H1 (cell line): Measurements from ENCODE around the gene ANKS1A. TPM values are rescaled to one million over a fixed set of nuclear protein-coding genes. Genes with fewer than 3 reads are reported as not detected.

Experiments used
- CTCF ChIA-PET: fragments of 300-600 bp; sonication (Branson Sonifier 250); formaldehyde crosslinking; loops from one replicate; lab custom pipeline; 2021; ENCODE audit not compliant: partially characterized antibody; lab: Charles Lee
- POLR2A ChIA-PET: fragments of 300-600 bp; sonication (Branson Sonifier 250); formaldehyde crosslinking; loops from one replicate; lab custom pipeline; 2021; ENCODE audit warnings: inconsistent platforms; ENCODE audit not compliant: partially characterized antibody; lab: Charles Lee
- DNase-seq, 2 experiments: peaks; one replicate each; pipeline versions ENCODE4 v3.0.0 to v3.0.0-alpha.2; 2010 to 2022; ENCODE audit warnings: low spot score in 2 of 2, low read depth in 1 of 2, mixed read lengths in 1 of 2
- FAIRE-seq: peaks from 2 replicates; lab custom pipeline; 2011; peaks lifted over from hg19 to GRCh38; lab: Jason Lieb, UNC
- H2AFZ ChIP-seq: 2 replicates; pipeline ENCODE4 v1.8.1; 2012; ENCODE audit warnings: low read length, inconsistent platforms
- H2AK5ac ChIP-seq: 2 replicates; pipeline ENCODE4 v1.6.1; 2013; ENCODE audit warnings: low read depth, low read length
- H2BK120ac ChIP-seq: replicated peaks from 2 replicates; pipeline ENCODE3; 2013; ENCODE audit warnings: low read depth, low read length, inconsistent platforms
- H2BK12ac ChIP-seq: 2 replicates; pipeline ENCODE4 v1.6.1; 2013; ENCODE audit warnings: low read depth, low read length
- H2BK15ac ChIP-seq: 2 replicates; pipeline ENCODE4 v1.6.1; 2013; ENCODE audit warnings: low read length
- H2BK20ac ChIP-seq: 2 replicates; pipeline ENCODE4 v1.6.1; 2013; ENCODE audit warnings: low read length
- H2BK5ac ChIP-seq: 2 replicates; pipeline ENCODE4 v1.6.1; 2013; ENCODE audit warnings: low read depth, low read length
- H3K14ac ChIP-seq: 2 replicates; pipeline ENCODE4 v1.6.1; 2013; ENCODE audit warnings: inconsistent platforms; ENCODE audit not compliant: insufficient read length
- H3K18ac ChIP-seq: 2 replicates; pipeline ENCODE4 v1.6.1; 2013; ENCODE audit warnings: low read length; ENCODE audit errors: extremely low read depth
- H3K23ac ChIP-seq: 2 replicates; pipeline ENCODE4 v1.6.1; 2013; ENCODE audit warnings: inconsistent platforms; ENCODE audit not compliant: insufficient read length
- H3K23me2 ChIP-seq: 2 replicates; pipeline ENCODE4 v1.6.1; 2013; ENCODE audit warnings: low read depth, low read length
- H3K27ac ChIP-seq: 2 replicates; pipeline ENCODE4 v1.6.1; 2011; ENCODE audit warnings: low read depth, low read length, inconsistent platforms
- H3K27me3 ChIP-seq, 4 experiments: replicated peaks in 1 of 4; 1 replicate in 1 of 4; 2 replicates in 3 of 4; pipeline versions ENCODE4 v1.6.1 to v1.8.1; 2011 to 2013; ENCODE audit warnings: low read length in 3 of 4, mild to moderate bottlenecking in 3 of 4, inconsistent platforms in 2 of 4, mixed read lengths in 2 of 4, moderate library complexity in 1 of 4; ENCODE audit not compliant: control insufficient read depth in 3 of 4, insufficient read depth in 3 of 4; ENCODE audit errors: extremely low read depth in 1 of 4
- H3K36me3 ChIP-seq, 4 experiments: 2 replicates each; pipeline versions ENCODE4 v1.6.1 to v1.8.1; 2011 to 2013; ENCODE audit warnings: mild to moderate bottlenecking in 4 of 4, low read length in 3 of 4, moderate library complexity in 2 of 4, control low read depth in 1 of 4, inconsistent platforms in 1 of 4; ENCODE audit not compliant: insufficient read depth in 4 of 4, control insufficient read depth in 2 of 4
- H3K4ac ChIP-seq: replicated peaks from 2 replicates; pipeline ENCODE3; 2013; ENCODE audit warnings: low read length, low read depth, mixed read lengths, inconsistent platforms; ENCODE audit not compliant: insufficient read length
- H3K4me1 ChIP-seq, 4 experiments: replicated peaks in 1 of 4; 1 replicate in 1 of 4; 2 replicates in 3 of 4; pipeline versions ENCODE4 v1.6.1 to v1.8.1; 2011 to 2013; ENCODE audit warnings: low read length in 3 of 4, inconsistent platforms in 2 of 4, mixed read lengths in 1 of 4; ENCODE audit not compliant: insufficient read depth in 4 of 4, control insufficient read depth in 3 of 4
- H3K4me2 ChIP-seq, 2 experiments: 2 replicates each; pipeline versions ENCODE4 v1.6.1 to v1.8.1; 2011 to 2013; ENCODE audit warnings: low read depth in 2 of 2, low read length in 2 of 2, control low read depth in 1 of 2, inconsistent platforms in 1 of 2, mild to moderate bottlenecking in 1 of 2; ENCODE audit not compliant: insufficient read depth in 1 of 2
- H3K4me3 ChIP-seq, 4 experiments: fragments of 200-600, 300-600 bp in 1 of 4; sonication (generic), shearing (Covaris generic), sonication (Bioruptor Twin) in 1 of 4; 2 replicates each; pipeline versions ENCODE4 v1.5.1 to v1.8.1; 2011 to 2016; ENCODE audit warnings: low read length in 4 of 4, low read depth in 3 of 4, control low read depth in 2 of 4, inconsistent platforms in 2 of 4, mild to moderate bottlenecking in 2 of 4, mixed read lengths in 1 of 4, moderate library complexity in 1 of 4; ENCODE audit not compliant: insufficient read depth in 2 of 4; ENCODE audit errors: extremely low read depth in 1 of 4
- H3K56ac ChIP-seq: replicated peaks from 2 replicates; pipeline ENCODE3; 2013; ENCODE audit warnings: low read depth, mild to moderate bottlenecking, mixed read lengths, low read length, inconsistent platforms; ENCODE audit not compliant: insufficient read length
- H3K79me1 ChIP-seq: 2 replicates; pipeline ENCODE4 v1.6.1; 2013; ENCODE audit warnings: low read depth, low read length, control low read depth
- H3K79me2 ChIP-seq, 2 experiments: 2 replicates each; pipeline versions ENCODE4 v1.6.1 to v1.8.1; 2012 to 2013; ENCODE audit warnings: low read length in 2 of 2, mild to moderate bottlenecking in 2 of 2, inconsistent platforms in 1 of 2; ENCODE audit not compliant: insufficient read depth in 2 of 2, control insufficient read depth in 1 of 2
- H3K9ac ChIP-seq, 4 experiments: replicated peaks in 1 of 4; 1 replicate in 1 of 4; 2 replicates in 3 of 4; pipeline versions ENCODE4 v1.6.1 to v1.8.1; 2011 to 2013; ENCODE audit warnings: low read depth in 3 of 4, low read length in 3 of 4, control low read depth in 2 of 4, mild to moderate bottlenecking in 2 of 4, moderate library complexity in 2 of 4, inconsistent platforms in 1 of 4; ENCODE audit errors: extremely low read depth in 1 of 4
- H3K9me3 ChIP-seq, 2 experiments: 2 replicates each; pipeline versions ENCODE4 v1.6.1 to v1.8.1; 2012 to 2013; ENCODE audit warnings: mild to moderate bottlenecking in 2 of 2, moderate library complexity in 2 of 2, control low read depth in 1 of 2, inconsistent platforms in 1 of 2, low read depth in 1 of 2, low read length in 1 of 2, mixed read lengths in 1 of 2; ENCODE audit not compliant: insufficient read depth in 2 of 2
- H4K20me1 ChIP-seq, 2 experiments: replicated peaks in 1 of 2; 2 replicates each; pipeline versions ENCODE3 to v1.8.1; 2011 to 2013; ENCODE audit warnings: inconsistent platforms in 2 of 2, low read length in 2 of 2, mild to moderate bottlenecking in 1 of 2; ENCODE audit not compliant: insufficient read depth in 2 of 2, control insufficient read depth in 1 of 2
- H4K5ac ChIP-seq: 2 replicates; pipeline ENCODE4 v1.6.1; 2013; ENCODE audit warnings: low read length, low read depth, mixed read lengths, inconsistent platforms; ENCODE audit not compliant: insufficient read length
- H4K8ac ChIP-seq: 2 replicates; pipeline ENCODE4 v1.8.0; 2013; ENCODE audit warnings: mild to moderate bottlenecking, moderate library complexity, low read length, inconsistent platforms; ENCODE audit not compliant: insufficient read depth; ENCODE audit errors: extremely low read depth
- H4K91ac ChIP-seq: replicated peaks from 2 replicates; pipeline ENCODE3; 2013; ENCODE audit warnings: low read length, mixed read lengths, inconsistent platforms; ENCODE audit not compliant: insufficient read length
- CBX8 ChIP-seq: fragments of 300-800, 300-1000 bp; sonication (generic); IDR thresholded peaks from 2 replicates; pipeline ENCODE4 v1.7.1; 2016; ENCODE audit warnings: low read depth, low read length, borderline replicate concordance
- CHD2 ChIP-seq: IDR thresholded peaks from 2 replicates; pipeline ENCODE4 v1.6.1; 2012; ENCODE audit warnings: low read length, improper control_type of control experiment
- GABPA ChIP-seq: IDR thresholded peaks from 2 replicates; pipeline ENCODE4 v1.6.1; 2011; ENCODE audit warnings: mild to moderate bottlenecking, low read length, moderate library complexity, borderline replicate concordance; ENCODE audit not compliant: insufficient read depth
- HDAC2 ChIP-seq, 2 experiments: fragments of 300-600 bp in 1 of 2; sonication (generic) in 1 of 2; IDR thresholded peaks; 2 replicates each; pipeline ENCODE4 v1.6.1; 2011 to 2012; ENCODE audit warnings: low read depth in 2 of 2, low read length in 2 of 2, mild to moderate bottlenecking in 2 of 2, moderate library complexity in 2 of 2, borderline replicate concordance in 1 of 2, inconsistent platforms in 1 of 2
- MAFK ChIP-seq: IDR thresholded peaks from 2 replicates; pipeline ENCODE4 v1.6.1; 2012; ENCODE audit warnings: low read depth, mild to moderate bottlenecking, improper control_type of control experiment, low read length
- RFX5 ChIP-seq: IDR thresholded peaks from 2 replicates; pipeline ENCODE4 v1.6.1; 2011; ENCODE audit warnings: low read depth, low read length, improper control_type of control experiment, borderline replicate concordance
- SAP30 ChIP-seq: fragments of 300-600 bp; sonication (generic); IDR thresholded peaks from 2 replicates; pipeline ENCODE4 v1.7.1; 2012; ENCODE audit warnings: low read length, moderate library complexity, mild to moderate bottlenecking, inconsistent platforms; ENCODE audit not compliant: insufficient read depth, insufficient replicate concordance
- SP2 ChIP-seq: IDR thresholded peaks from 2 replicates; pipeline ENCODE4 v1.6.1; 2012; ENCODE audit warnings: mild to moderate bottlenecking, low read length, inconsistent platforms
- TAF7 ChIP-seq: optimal IDR thresholded peaks from 2 replicates; pipeline ENCODE3; 2011; ENCODE audit warnings: low read depth, mild to moderate bottlenecking, inconsistent platforms, low read length, moderate library complexity, borderline replicate concordance
- TBP ChIP-seq: IDR thresholded peaks from 2 replicates; pipeline ENCODE4 v1.6.1; 2011; ENCODE audit warnings: low read depth, low read length, improper control_type of control experiment
- TCF12 ChIP-seq: IDR thresholded peaks from 2 replicates; pipeline ENCODE4 v1.6.1; 2011; ENCODE audit warnings: low read depth, mild to moderate bottlenecking, low read length
- WGBS, 2 experiments: shearing (Covaris generic) in 1 of 2; methylation state at CpG; one replicate each; pipeline versions ENCODE4 v1.1.6 to v1.1.7; 2013 to 2015; ENCODE audit warnings: low lambda C conversion rate in 2 of 2, mixed read lengths in 2 of 2, inconsistent platforms in 1 of 2, low coverage in 1 of 2, missing lambda C conversion rate in 1 of 2; ENCODE audit not compliant: insufficient replicate concordance in 2 of 2, insufficient coverage in 1 of 2, insufficient read length in 1 of 2; ENCODE audit errors: extremely low coverage in 1 of 2, missing lambda C conversion rate in 1 of 2; 5-methylcytosine and 5-hydroxymethylcytosine counted together
- polyA plus RNA-seq, 7 experiments: library from polyadenylated mRNA; depleted of rRNA in 3 of 7; stranded (reverse) in 5 of 7; unstranded in 2 of 7; fragments of >200 nt in 5 of 7; fragments of 200-250 nt in 2 of 7; gene quantifications; 1 replicate in 5 of 7; 2 replicates in 1 of 7; 4 replicates in 1 of 7; pipeline versions ENCODE4 v1.2.1 to v1.2.3, GENCODE V29; 2011 to 2013; ENCODE audit warnings: missing spikeins in 2 of 7, mixed read lengths in 2 of 7
- total RNA-seq: library from RNA; stranded (reverse); fragmentation: NEBNext Ultra II Directional; extraction: Animal tissue kit (Norgen Biotek cat#: 25700); gene quantifications from 2 replicates; pipeline ENCODE4 v1.2.1, GENCODE V29; 2021

The ANKS1A gene
- total and polyA plus RNA-seq, 2 of the 8 experiments (the other 6 are each of a cell fraction or from before 2014, with no cell fraction given) = 9.8 to 30.9 TPM

GRCh38 chr6:35085359-35086281 is 196.6 kb downstream of the ANKS1A start:
- no peaks in the 10 kb centered on the region for H3K79me1 ChIP-seq
- FAIRE-seq (no peak), DNase-seq (no peak)
- H3K18ac ChIP-seq = no peak overlapping the region
- no peak overlapping the region for H4K8ac ChIP-seq
- H3K27ac ChIP-seq = no peak overlapping the region
- H3K4me1 ChIP-seq = peaks cover 0 to 10% (median 4%) of the 10 kb centered on the region in 4 experiments; a peak in 4 of 7 replicates
- H3K4me3 ChIP-seq = no peak overlapping the region
- H2AFZ ChIP-seq = no peak overlapping the region
- no peak overlapping the region for H4K5ac ChIP-seq
- no peak overlapping the region for H3K14ac ChIP-seq
- H2BK120ac ChIP-seq = no peak overlapping the region
- H2BK12ac ChIP-seq = no peak overlapping the region
- 94% methylated on average over 30 of the region's 30 CpGs; no CpG with 5 or more reads in 1 of the 2 experiments for WGBS, 2 experiments
- H2BK5ac ChIP-seq = no peak overlapping the region; the same call in 1 of the 2 replicates
- H3K9me3 ChIP-seq = no peaks in the 10 kb centered on the region
- H3K79me2 ChIP-seq = no peaks in the 10 kb centered on the region
- no peak overlapping the region for H3K56ac ChIP-seq
- H2BK20ac ChIP-seq = no peak overlapping the region
- ChIA-PET CTCF (interaction anchor here (0.6 to 3.4 kb wide), 6 partner anchors 8 to 105 kb away, joined by 3 to 13 read pairs (median 5); no protein-coding TSS in a partner anchor), POLR2A (no interaction called here)
- H3K23me2 ChIP-seq = no peaks in the 10 kb centered on the region
- no peak overlapping the region for H3K4me2 ChIP-seq
- no peak overlapping the region for H3K4ac ChIP-seq
- no peak overlapping the region for H2BK15ac ChIP-seq
- no peak overlapping the region for H3K9ac ChIP-seq
- no peak overlapping the region for H2AK5ac ChIP-seq
- H3K27me3 ChIP-seq = no peaks in the 10 kb centered on the region
- H4K20me1 ChIP-seq = peaks cover 0 to 3% of the 10 kb centered on the region in 2 experiments
- peaks cover 3 to 17% (median 9%) of the 10 kb centered on the region in 4 experiments; a peak in 6 of 8 replicates for H3K36me3 ChIP-seq
- no peak overlapping the region for H4K91ac ChIP-seq
- H3K23ac ChIP-seq = no peak overlapping the region
- TF ChIP-seq TCF12 (no peak), TAF7 (no peak), RFX5 (no peak), SAP30 (no peak), GABPA (no peak), TBP (no peak), SP2 (no peak), CHD2 (no peak), CBX8 (no peak), HDAC2 (IDR thresholded peaks at IDR 0.05; ENCODE audit: borderline replicate concordance in 1 of 2, low read depth in 2 of 2, low read length in 2 of 2) (no peak), MAFK (no peak)
